Endothelial cell of umbilical vein (primary cell): ENCODE measurements around the gene VPREB1. TPM values are rescaled to one million over a fixed set of nuclear protein-coding genes. Genes with fewer than 3 reads are reported as not detected.
"Not testable (repeated sequence)": the region's sequence is repeated elsewhere in the genome, so short reads cannot be mapped to it uniquely, and the experiment has no call there.

Experiments used
- BruUV-seq: library from RNA; stranded (reverse); fragments of 400-500 nt; replicated peaks from 2 replicates; lab custom pipeline; 2021; lab: Mats Ljungman, UMichigan
- CTCF ChIA-PET: fragments of 300-600, 350-600 bp; sonication (Branson Sonifier 250); formaldehyde crosslinking; loops from one replicate; lab custom pipeline; 2021; ENCODE audit warnings: antibody characterized with exemption, inconsistent platforms; lab: Charles Lee
- POLR2A ChIA-PET: fragments of 300-600, 350-600 bp; sonication (Branson Sonifier 250); formaldehyde crosslinking; loops from one replicate; lab custom pipeline; 2021; ENCODE audit warnings: antibody characterized with exemption, inconsistent platforms; lab: Charles Lee
- DNase-seq: peaks from one replicate; pipeline ENCODE4 v3.0.0-alpha.2; 2011; ENCODE audit warnings: low read depth, low spot score
- FAIRE-seq: peaks from 2 replicates; lab custom pipeline; 2011; peaks lifted over from hg19 to GRCh38; lab: Jason Lieb, UNC
- H2AFZ ChIP-seq: 2 replicates; pipeline ENCODE4 v1.6.0; 2012; ENCODE audit warnings: low read depth, low read length, control low read depth, inconsistent platforms
- H3K27ac ChIP-seq: 2 replicates; pipeline ENCODE4 v1.5.1; 2011; ENCODE audit warnings: low read depth, mild to moderate bottlenecking, control low read depth, low read length, moderate library complexity; ENCODE audit not compliant: insufficient read depth
- H3K27me3 ChIP-seq, 2 experiments: 2 replicates each; pipeline versions ENCODE4 v1.6.0 to v1.6.1; 2011; ENCODE audit warnings: low read length in 2 of 2, mixed read lengths in 1 of 2; ENCODE audit not compliant: control insufficient read depth in 2 of 2, insufficient read depth in 2 of 2
- H3K36me3 ChIP-seq, 2 experiments: 2 replicates in 1 of 2; 3 replicates in 1 of 2; pipeline ENCODE4 v1.5.1; 2011; ENCODE audit warnings: low read length in 2 of 2, mild to moderate bottlenecking in 1 of 2, moderate library complexity in 1 of 2; ENCODE audit not compliant: control insufficient read depth in 2 of 2, insufficient read depth in 2 of 2; ENCODE audit errors: extremely low read depth in 1 of 2
- H3K4me1 ChIP-seq: 3 replicates; pipeline ENCODE4 v1.5.1; 2011; ENCODE audit warnings: mild to moderate bottlenecking, low read length; ENCODE audit not compliant: control insufficient read depth, insufficient read depth; ENCODE audit errors: extremely low read depth
- H3K4me2 ChIP-seq: 2 replicates; pipeline ENCODE4 v1.6.1; 2011; ENCODE audit warnings: low read length, control low read depth, mixed read lengths; ENCODE audit not compliant: insufficient read depth
- H3K4me3 ChIP-seq, 3 experiments: fragments of 200-600 bp in 1 of 3; sonication (generic), shearing (Covaris generic) in 1 of 3; replicated peaks in 1 of 3; 2 replicates each; pipeline ENCODE4 v1.5.1; 2011 to 2016; ENCODE audit warnings: control low read depth in 3 of 3, low read length in 3 of 3, mild to moderate bottlenecking in 2 of 3, inconsistent platforms in 1 of 3, low read depth in 1 of 3, moderate library complexity in 1 of 3; ENCODE audit not compliant: insufficient read depth in 1 of 3
- H3K79me2 ChIP-seq: 2 replicates; pipeline ENCODE4 v1.6.0; 2012; ENCODE audit warnings: low read length, inconsistent platforms; ENCODE audit not compliant: control insufficient read depth, insufficient read depth
- H3K9ac ChIP-seq: replicated peaks from 2 replicates; pipeline ENCODE3; 2011; ENCODE audit warnings: low read length, control low read depth; ENCODE audit not compliant: insufficient read depth; ENCODE audit errors: extremely low read depth
- H3K9me1 ChIP-seq: replicated peaks from 3 replicates; pipeline ENCODE4 v1.6.0; 2011; ENCODE audit warnings: mild to moderate bottlenecking, low read length; ENCODE audit not compliant: control insufficient read depth, insufficient read depth; ENCODE audit errors: extremely low read depth
- H3K9me3 ChIP-seq: replicated peaks from 2 replicates; pipeline ENCODE4 v1.5.1; 2012; ENCODE audit warnings: low read length, inconsistent platforms; ENCODE audit not compliant: control insufficient read depth, insufficient read depth
- H4K20me1 ChIP-seq: replicated peaks from 2 replicates; pipeline ENCODE3; 2011; ENCODE audit warnings: mild to moderate bottlenecking, low read length; ENCODE audit not compliant: control insufficient read depth, insufficient read depth; ENCODE audit errors: extremely low read depth
- CTCF ChIP-seq, 2 donors: IDR thresholded peaks; 1 replicate in 1 of 2; 2 replicates in 1 of 2; pipeline ENCODE4 v1.5.1; 2011; ENCODE audit warnings: low read length in 2 of 2, mild to moderate bottlenecking in 2 of 2, moderate library complexity in 2 of 2, control low read depth in 1 of 2, inconsistent platforms in 1 of 2, low read depth in 1 of 2; ENCODE audit not compliant: insufficient read depth in 1 of 2; ENCODE audit errors: extremely low read depth in 1 of 2
- EZH2 ChIP-seq: IDR thresholded peaks from 2 replicates; pipeline ENCODE4 v1.6.1; 2012; ENCODE audit warnings: borderline replicate concordance, low read depth, mild to moderate bottlenecking, moderate library complexity, low read length, inconsistent platforms; ENCODE audit not compliant: severe bottlenecking
- FOS ChIP-seq: IDR thresholded peaks from 2 replicates; pipeline ENCODE4 v1.6.1; 2011; ENCODE audit warnings: mild to moderate bottlenecking, low read length, moderate library complexity, borderline replicate concordance; ENCODE audit not compliant: insufficient read depth
- GATA2 ChIP-seq: IDR thresholded peaks from 2 replicates; pipeline ENCODE4 v1.7.0; 2011; ENCODE audit warnings: low read depth, mild to moderate bottlenecking, moderate library complexity, mixed read lengths, low read length; ENCODE audit not compliant: insufficient read length, insufficient read depth
- JUN ChIP-seq: IDR thresholded peaks from 2 replicates; pipeline ENCODE4 v1.6.1; 2011; ENCODE audit warnings: borderline replicate concordance, low read depth; ENCODE audit not compliant: insufficient read length, insufficient read depth
- MYC ChIP-seq: IDR thresholded peaks from one replicate; pipeline ENCODE4 v1.6.1; 2011; ENCODE audit warnings: mild to moderate bottlenecking, low read depth, low read length
- POLR2A ChIP-seq: IDR thresholded peaks from 2 replicates; pipeline ENCODE4 v1.6.1; 2012; ENCODE audit warnings: low read depth, mild to moderate bottlenecking, control low read depth, low read length
- POLR2AphosphoS5 ChIP-seq: IDR thresholded peaks from 2 replicates; pipeline ENCODE4 v1.6.1; 2012; ENCODE audit warnings: low read depth, mild to moderate bottlenecking, control low read depth, low read length, moderate library complexity; ENCODE audit not compliant: insufficient read depth
- dilution Hi-C: fragments of 300-500 bp; cut with MboI; formaldehyde crosslinking; loops from one replicate; pipeline ENCODE4 v1.15.0; 2019; ENCODE audit warnings: low sequenced_read_pairs; ENCODE audit not compliant: extremely low pct_ligation_motif_present
- intact Hi-C: fragments of 100-400 bp; cut with micrococcal nuclease; formaldehyde crosslinking; loops from one replicate; pipeline ENCODE4 v1.10.0; 2022
- polyA plus RNA-seq, 4 experiments: library from polyadenylated mRNA; depleted of rRNA in 3 of 4; stranded (reverse) in 3 of 4; unstranded in 1 of 4; fragments of >200 nt; gene quantifications; 2 replicates each; pipeline versions ENCODE4 v1.2.1 to v1.2.3, GENCODE V29; 2011 to 2012; ENCODE audit warnings: missing spikeins in 1 of 4
- total RNA-seq: library from RNA; stranded (reverse); gene quantifications from 2 replicates; pipeline ENCODE4 v1.2.3, GENCODE V29; 2021
- TF ChIP-seq, protein P1 (sequence below): IDR thresholded peaks from 2 replicates; pipeline ENCODE4 v1.6.1; 2011; ENCODE audit not compliant: insufficient read depth, insufficient read length

VPREB1 gene
- total and polyA plus RNA-seq, 2 donors (not counting 3 experiments of a cell fraction or from before 2014, with no cell fraction given) = not detected

- dilution Hi-C loops = no loop called here
- peaks cover 2 to 7% of the 10 kb centered on the region in 2 experiments for H3K27me3 ChIP-seq
- no peak overlapping the region for H2AFZ ChIP-seq
- no peak overlapping the region for H3K4me3 ChIP-seq
- no peak overlapping the region for H3K4me2 ChIP-seq
- H3K9ac ChIP-seq = no peak overlapping the region
- intact Hi-C loops = no loop called here
- no peak for FAIRE-seq
- TF ChIP-seq JUN (no peak), POLR2A (no peak), FOS (no peak), MYC (no peak), EZH2 (no peak), POLR2AphosphoS5 (no peak), CTCF (IDR thresholded peaks at IDR 0.05; ENCODE audit: extremely low read depth in 1 of 2, insufficient read depth in 1 of 2, low read depth in 1 of 2, low read length in 2 of 2) (no peak), GATA2 (no peak)
- TF ChIP-seq, protein P1, sequence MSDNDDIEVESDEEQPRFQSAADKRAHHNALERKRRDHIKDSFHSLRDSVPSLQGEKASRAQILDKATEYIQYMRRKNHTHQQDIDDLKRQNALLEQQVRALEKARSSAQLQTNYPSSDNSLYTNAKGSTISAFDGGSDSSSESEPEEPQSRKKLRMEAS = no peak
- no peak overlapping the region for H3K27ac ChIP-seq
- H3K9me1 ChIP-seq = no peaks in the 10 kb centered on the region
- no peaks in the 10 kb centered on the region for H3K79me2 ChIP-seq
- no peaks in the 10 kb centered on the region for H3K9me3 ChIP-seq
- CTCF ChIA-PET = interaction anchor here (0.8 to 1.6 kb wide), 2 partner anchors 13 to 94 kb away, joined by 3 read pairs; no protein-coding TSS in a partner anchor
- DNase-seq = no peak
- POLR2A ChIA-PET = no interaction called here
- H4K20me1 ChIP-seq = no peaks in the 10 kb centered on the region
- H3K36me3 ChIP-seq = no peaks in the 10 kb centered on the region
- no TSS peak for BruUV-seq
- no peaks in the 10 kb centered on the region for H3K4me1 ChIP-seq
Measured at GRCh38 chr22:22248878-22249277, 4.3 kb downstream of the VPREB1 start.

DNA sequence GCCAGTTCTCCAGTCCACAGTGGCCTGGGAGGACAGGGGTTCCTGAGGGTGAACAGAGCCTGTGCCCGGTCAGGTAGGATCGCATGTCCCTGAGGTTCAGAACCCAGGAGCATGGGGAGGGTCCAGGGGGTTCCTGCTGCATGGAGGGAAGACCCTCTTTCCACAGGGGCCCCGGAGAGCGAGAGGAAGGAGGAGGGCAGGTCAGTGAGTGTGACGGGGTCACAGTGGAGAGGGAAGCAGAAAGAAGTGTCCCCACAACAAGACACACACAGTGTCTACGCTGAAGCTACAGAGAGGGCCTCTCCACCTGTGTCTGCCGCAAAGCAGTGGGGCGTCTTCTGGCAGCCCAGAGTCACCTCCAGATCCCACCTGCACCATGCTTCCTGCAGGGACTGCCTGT lies 6.1 kb downstream of the VPREB1 start:
- dilution Hi-C loops, H3K4me2 ChIP-seq, H4K20me1 ChIP-seq, intact Hi-C loops, H3K27me3 ChIP-seq, H3K9ac ChIP-seq, FAIRE-seq, H3K79me2 ChIP-seq, H3K9me1 ChIP-seq, H3K36me3 ChIP-seq, H3K4me1 ChIP-seq, H3K4me3 ChIP-seq, H2AFZ ChIP-seq, BruUV-seq, CTCF ChIA-PET, DNase-seq, POLR2A ChIA-PET, H3K9me3 ChIP-seq, H3K27ac ChIP-seq: not testable (repeated sequence)

DNA sequence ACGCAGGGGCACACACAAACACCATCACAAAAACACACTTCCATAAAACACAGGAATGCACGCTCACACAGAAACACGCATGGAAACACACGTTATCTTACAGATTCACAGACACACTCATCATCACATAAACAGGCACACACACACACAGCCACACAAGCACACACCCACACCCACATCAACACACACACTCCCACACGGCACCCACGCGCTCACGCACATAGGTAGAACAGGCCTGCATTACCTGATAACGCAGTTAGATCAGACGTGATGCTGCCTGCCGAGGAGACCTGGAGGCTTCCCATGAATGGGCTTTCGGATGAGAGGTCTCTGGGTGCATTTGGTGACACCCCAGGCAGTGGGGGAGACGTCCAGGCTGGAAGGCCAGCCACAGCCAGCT lies 11.5 kb downstream of the VPREB1 start:
- DNase-seq, H3K79me2 ChIP-seq, H3K4me3 ChIP-seq, POLR2A ChIA-PET, H2AFZ ChIP-seq, FAIRE-seq, H3K27ac ChIP-seq, intact Hi-C loops, dilution Hi-C loops, H3K9me3 ChIP-seq, H3K4me2 ChIP-seq, BruUV-seq, H4K20me1 ChIP-seq, H3K4me1 ChIP-seq, H3K9ac ChIP-seq, H3K9me1 ChIP-seq, CTCF ChIA-PET, H3K27me3 ChIP-seq, H3K36me3 ChIP-seq: not testable (repeated sequence)
